GM12865 (cell line): ENCODE data around the gene NDOR1.

Source experiments
- DNase-seq: peaks from one replicate; pipeline ENCODE4 v3.0.0; 2010; ENCODE audit warnings: low read depth
- H3K4me3 ChIP-seq: 2 replicates; pipeline ENCODE4 v1.5.1; 2011; ENCODE audit warnings: mild to moderate bottlenecking, low read depth, low read length, control low read depth
- TF ChIP-seq, protein P1 (sequence below): IDR thresholded peaks from 2 replicates; pipeline ENCODE4 v1.5.1; 2011; ENCODE audit warnings: low read length, control low read depth, low read depth, inconsistent platforms; ENCODE audit not compliant: insufficient read depth; ENCODE audit errors: missing control alignments

The NDOR1 gene

DNA sequence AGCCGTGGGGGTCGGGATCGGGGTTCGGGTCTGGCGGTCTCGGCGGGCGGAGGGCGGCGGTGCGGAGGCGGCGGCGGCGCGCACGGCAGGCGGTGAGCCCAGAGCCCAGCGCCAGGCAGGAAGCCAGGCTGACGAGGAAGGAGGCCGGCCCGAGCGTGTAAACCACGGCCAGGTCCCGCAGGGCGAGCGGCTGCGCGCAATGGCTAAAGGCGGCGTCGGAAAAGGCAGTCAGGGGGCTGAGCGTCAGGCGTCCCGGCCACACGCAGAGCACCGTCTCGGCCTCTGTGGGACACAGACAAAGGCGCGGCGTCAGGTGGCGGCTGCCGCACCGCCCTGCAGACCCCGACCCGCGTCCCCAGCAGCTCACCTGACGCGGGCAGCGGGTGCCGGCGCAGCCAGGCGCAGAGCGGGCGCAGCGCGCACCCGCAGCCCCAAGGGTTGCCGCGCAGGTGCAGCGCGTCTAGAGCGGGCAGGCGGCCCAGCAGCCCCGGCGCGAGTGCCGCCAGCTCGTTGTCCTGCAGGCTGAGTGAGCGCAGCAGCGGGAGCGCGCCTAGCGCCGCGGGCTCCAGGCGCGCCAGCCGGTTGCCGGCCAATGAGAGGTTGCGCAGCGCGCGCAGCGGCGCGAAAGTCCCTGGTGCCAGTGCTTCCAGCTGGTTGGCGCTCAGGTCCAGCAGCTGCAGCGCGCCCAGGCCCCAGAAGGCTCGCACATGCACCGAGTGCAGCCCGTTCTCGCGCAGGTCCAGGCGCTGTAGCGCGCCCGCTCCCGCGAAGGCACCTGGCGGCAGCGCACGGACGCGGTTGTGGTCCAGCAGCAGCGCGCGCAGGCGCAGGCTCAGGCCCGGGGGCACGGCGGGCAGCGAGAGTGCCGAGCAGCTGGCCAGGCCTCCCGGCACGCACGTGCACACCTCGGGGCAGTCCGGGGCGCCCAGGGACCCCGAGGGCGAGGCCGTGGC lies 36.3 kb upstream of the NDOR1 start:
- peak; percentile 82 for DNase-seq
- H3K4me3 ChIP-seq: peak overlapping the region; percentile 48
- TF ChIP-seq, protein P1, sequence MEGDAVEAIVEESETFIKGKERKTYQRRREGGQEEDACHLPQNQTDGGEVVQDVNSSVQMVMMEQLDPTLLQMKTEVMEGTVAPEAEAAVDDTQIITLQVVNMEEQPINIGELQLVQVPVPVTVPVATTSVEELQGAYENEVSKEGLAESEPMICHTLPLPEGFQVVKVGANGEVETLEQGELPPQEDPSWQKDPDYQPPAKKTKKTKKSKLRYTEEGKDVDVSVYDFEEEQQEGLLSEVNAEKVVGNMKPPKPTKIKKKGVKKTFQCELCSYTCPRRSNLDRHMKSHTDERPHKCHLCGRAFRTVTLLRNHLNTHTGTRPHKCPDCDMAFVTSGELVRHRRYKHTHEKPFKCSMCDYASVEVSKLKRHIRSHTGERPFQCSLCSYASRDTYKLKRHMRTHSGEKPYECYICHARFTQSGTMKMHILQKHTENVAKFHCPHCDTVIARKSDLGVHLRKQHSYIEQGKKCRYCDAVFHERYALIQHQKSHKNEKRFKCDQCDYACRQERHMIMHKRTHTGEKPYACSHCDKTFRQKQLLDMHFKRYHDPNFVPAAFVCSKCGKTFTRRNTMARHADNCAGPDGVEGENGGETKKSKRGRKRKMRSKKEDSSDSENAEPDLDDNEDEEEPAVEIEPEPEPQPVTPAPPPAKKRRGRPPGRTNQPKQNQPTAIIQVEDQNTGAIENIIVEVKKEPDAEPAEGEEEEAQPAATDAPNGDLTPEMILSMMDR: no peak

DNA sequence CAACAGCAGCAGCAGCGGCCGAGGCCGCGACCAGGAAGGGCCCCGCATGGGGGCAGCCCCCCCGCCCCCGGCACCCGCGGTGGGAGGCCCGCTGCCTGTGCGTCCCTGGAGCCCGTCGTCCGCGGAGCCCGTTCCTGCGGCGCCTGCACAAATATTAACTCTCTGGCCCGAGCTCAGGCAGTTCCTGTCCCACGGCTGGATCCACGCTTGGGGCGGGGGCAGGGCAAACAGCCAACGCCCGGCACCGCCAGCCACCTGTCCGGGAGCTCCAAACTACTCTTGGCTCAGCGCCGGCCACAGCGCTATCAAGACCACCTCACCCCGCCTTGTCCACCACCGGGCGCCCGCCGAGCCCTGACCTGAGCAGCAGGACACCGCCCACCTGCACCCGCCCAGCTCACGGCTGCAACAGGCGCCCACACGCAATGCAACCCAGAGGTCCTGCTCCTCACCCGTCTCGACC lies 35.6 kb upstream of the NDOR1 start, which contains the start of gene LRRC26:
LRRC26 (minus strand) TSS at position 156 of the 463 bp plus-strand sequence; CDS start at position 48, 108 bp downstream.
- DNase-seq: no peak
- H3K4me3 ChIP-seq: peak within 1 kb of the TSS; percentile 48
- TF ChIP-seq, protein P1: no peak

DNA sequence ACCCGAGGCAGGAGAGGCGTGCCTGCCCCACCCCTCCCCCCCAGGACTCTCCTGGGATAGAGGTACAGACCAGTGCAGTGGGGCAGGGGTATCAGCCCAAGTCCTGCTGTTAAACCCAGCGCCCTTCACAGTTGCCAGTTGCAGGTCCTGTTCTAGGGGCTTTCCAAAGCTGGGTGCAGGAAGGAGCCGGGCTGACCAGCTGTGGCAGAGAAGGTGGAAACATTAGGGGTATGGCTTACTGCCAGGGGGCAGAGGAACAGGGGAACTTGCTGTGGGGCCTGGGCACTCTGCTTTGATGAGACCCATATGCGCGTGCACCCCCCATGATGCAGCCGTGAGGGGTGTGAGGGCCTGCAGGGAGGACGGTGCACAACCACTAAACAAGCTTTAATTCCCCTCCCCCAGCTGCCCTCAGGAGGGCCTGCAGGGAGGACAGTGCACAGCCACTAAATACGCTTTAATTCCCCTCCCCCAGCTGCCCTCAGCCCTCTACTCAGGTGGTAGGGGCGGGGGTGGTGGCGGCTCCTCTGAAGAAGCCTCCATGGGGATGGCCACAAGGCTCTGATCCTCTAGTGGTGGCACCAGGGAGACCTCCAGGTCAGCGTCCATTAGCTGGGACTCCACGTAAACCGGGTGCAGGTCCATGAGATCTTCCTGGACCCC lies 34.9 kb upstream of the NDOR1 start:
- TF ChIP-seq, protein P1: no peak
- peak; percentile 38 for DNase-seq
- no peak overlapping the region for H3K4me3 ChIP-seq

DNA sequence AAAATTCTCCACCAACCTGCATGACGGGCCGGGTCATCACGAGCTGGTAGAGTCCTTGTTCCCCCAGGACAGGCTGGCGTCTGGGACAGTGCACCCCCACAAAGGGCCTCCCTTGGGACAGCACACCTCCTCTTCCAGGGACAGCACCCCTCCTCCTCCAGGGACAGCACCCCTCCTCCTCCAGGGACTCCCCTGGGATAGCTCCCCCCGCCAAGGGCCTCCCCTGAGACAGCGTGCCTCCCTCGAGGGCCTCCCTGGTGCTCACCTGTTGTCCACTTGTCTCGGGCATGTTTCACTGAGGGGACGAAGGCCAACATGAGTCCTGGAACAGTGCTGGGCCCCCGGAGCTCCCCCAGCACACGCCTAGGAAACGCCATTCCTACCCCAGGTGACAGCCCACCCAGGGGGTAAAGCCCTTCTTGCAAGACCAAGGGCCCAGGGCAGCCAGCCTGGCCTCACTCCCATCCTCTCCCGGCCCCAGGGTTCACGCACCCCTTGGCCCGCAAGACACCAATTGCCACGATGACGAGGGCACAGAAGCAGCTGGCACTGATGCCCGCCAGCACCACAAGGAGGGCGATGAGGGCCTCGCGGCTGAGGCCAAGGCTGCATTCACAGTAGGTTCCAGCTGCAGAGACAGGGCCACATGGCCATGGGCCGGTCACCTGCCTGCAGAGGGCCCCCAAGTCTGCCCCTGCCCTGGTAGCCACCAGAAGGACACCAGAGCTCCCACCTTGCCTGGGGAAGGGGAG lies 34.2 kb upstream of the NDOR1 start:
- H3K4me3 ChIP-seq: no peak overlapping the region
- TF ChIP-seq, protein P1: no peak
- no peak for DNase-seq

DNA sequence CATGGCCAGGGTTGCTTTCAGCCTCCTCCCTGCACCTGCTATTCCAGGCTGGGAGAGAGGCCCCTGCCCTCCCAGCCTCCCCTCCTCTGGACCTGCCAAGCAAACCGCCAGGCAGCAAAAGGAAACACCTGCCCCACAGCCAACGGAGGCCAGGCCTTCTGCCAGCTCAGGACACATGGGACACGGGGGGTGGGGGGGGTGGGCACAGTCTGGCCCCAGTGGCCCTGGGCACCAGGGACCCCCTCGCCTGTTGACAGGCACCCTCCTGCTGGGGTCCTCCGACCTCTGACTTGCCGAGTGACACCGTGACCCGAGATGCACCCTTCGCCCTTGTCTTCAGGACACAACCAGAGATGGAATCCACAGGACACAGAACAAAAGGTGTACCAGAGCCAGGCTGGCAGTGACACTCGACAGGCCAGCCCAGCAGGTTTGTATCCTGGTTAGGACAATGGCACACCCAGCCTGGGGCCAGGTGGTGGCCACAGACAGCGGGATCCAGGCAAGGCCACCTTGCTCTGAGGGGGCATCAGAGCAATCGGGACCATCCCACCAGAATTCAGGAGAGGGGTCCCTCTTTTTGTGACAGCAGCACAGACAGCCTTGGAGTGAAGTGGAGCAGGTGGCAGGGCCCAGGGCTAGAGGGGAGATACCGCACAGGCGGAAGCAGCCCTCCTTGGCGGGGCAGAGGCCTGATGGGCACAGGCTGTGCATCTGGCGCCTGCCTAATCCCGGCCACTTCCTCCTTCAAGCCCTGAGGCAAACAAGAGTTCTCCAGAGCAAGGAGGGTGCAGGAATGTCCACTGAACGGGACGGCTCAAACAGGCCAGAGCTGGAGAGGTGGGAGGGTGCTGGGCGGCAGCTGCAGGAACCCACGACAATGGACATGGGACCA lies 32.4 kb upstream of the NDOR1 start:
- TF ChIP-seq, protein P1: no peak
- H3K4me3 ChIP-seq: no peak overlapping the region
- DNase-seq: no peak
